Activated CD4-positive, alpha-beta memory T cell treated with anti-CD3 and anti-CD28 coated beads, Interleukin-2, amount 10 ng/mL, durations not matched to agents 7 days and 5 days (primary cell): ENCODE data around the gene AMOTL2. TPM values are rescaled to one million over a fixed set of nuclear protein-coding genes. Genes with fewer than 3 reads are reported as not detected.

ENCODE experiments used
- CTCF ChIA-PET: fragments of 350-600 bp; sonication (Branson Sonifier 250); formaldehyde crosslinking; loops from one replicate; lab custom pipeline; 2021; ENCODE audit warnings: antibody characterized with exemption, inconsistent platforms; lab: Charles Lee
- POLR2A ChIA-PET: fragments of 350-600 bp; sonication (Branson Sonifier 250); formaldehyde crosslinking; loops from one replicate; lab custom pipeline; 2021; ENCODE audit warnings: antibody characterized with exemption; lab: Charles Lee
- DNase-seq: peaks from one replicate; pipeline ENCODE4 v3.0.0-alpha.2; 2020
- H3K27ac Mint-ChIP-seq: one replicate; pipeline ENCODE4 v1.8.0; 2021; ENCODE audit warnings: mild to moderate bottlenecking, mixed read lengths
- H3K27me3 Mint-ChIP-seq: one replicate; pipeline ENCODE4 v1.8.0; 2021; ENCODE audit warnings: mixed read lengths
- H3K36me3 Mint-ChIP-seq: one replicate; pipeline ENCODE4 v1.8.0; 2021; ENCODE audit warnings: low read depth, mixed read lengths
- H3K4me1 Mint-ChIP-seq: one replicate; pipeline ENCODE4 v1.8.0; 2021; ENCODE audit warnings: mixed read lengths
- H3K4me3 Mint-ChIP-seq: one replicate; pipeline ENCODE4 v1.8.0; 2021; ENCODE audit warnings: mild to moderate bottlenecking, mixed read lengths
- H3K9me3 Mint-ChIP-seq: one replicate; pipeline ENCODE4 v1.8.0; 2021; ENCODE audit warnings: mixed read lengths
- total RNA-seq, 2 experiments: library from RNA; stranded (reverse); gene quantifications; one replicate each; pipeline ENCODE4 v1.2.3, GENCODE V29; 2021

The AMOTL2 gene
- total RNA-seq, 2 experiments from 2014 or later: not detected

DNA sequence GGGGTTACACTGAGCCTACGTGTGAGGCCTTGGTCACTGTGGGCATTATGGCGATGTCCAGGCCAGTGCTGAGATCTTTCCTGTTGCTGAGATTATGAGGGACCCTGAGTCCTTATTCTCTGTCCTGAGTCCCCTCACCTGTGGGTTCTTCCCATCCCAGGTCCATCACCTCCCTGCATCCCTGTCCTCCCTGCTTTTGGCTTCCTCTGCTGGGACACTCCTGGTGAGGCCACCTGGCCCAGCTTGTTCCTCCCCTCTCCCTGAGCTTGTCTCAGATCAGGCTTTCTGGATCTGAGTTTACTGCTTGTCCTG, 36.1 kb downstream of the AMOTL2 start:
- Mint-ChIP-seq H3K27me3 (peaks cover 2% of the 10 kb centered on the region), H3K9me3 (no peaks in the 10 kb centered on the region), H3K27ac (no peak overlapping the region), H3K4me1 (no peaks in the 10 kb centered on the region), H3K36me3 (no peaks in the 10 kb centered on the region), H3K4me3 (no peak overlapping the region)
- no peak for DNase-seq
- ChIA-PET CTCF (no interaction called here), POLR2A (no interaction called here)

GRCh38 chr3:134337511-134338200, 36.6 kb downstream of the AMOTL2 start:
- ChIA-PET POLR2A (no interaction called here), CTCF (no interaction called here)
- DNase-seq: no peak
- Mint-ChIP-seq H3K27ac (no peak overlapping the region), H3K36me3 (no peaks in the 10 kb centered on the region), H3K27me3 (peaks cover 2% of the 10 kb centered on the region), H3K4me3 (no peak overlapping the region), H3K4me1 (no peaks in the 10 kb centered on the region), H3K9me3 (no peaks in the 10 kb centered on the region)

GRCh38 chr3:134337071-134337482, 37.2 kb downstream of the AMOTL2 start:
- H3K9me3 Mint-ChIP-seq: no peaks in the 10 kb centered on the region
- H3K27ac Mint-ChIP-seq: no peak overlapping the region
- no peaks in the 10 kb centered on the region for H3K4me1 Mint-ChIP-seq
- peaks cover 2% of the 10 kb centered on the region for H3K27me3 Mint-ChIP-seq
- no peak overlapping the region for H3K4me3 Mint-ChIP-seq
- H3K36me3 Mint-ChIP-seq: no peaks in the 10 kb centered on the region
- no peak for DNase-seq
- POLR2A ChIA-PET: no interaction called here
- CTCF ChIA-PET: no interaction called here

- Mint-ChIP-seq H3K4me1 (no peaks in the 10 kb centered on the region), H3K27ac (no peak overlapping the region), H3K27me3 (peaks cover 2% of the 10 kb centered on the region), H3K36me3 (no peaks in the 10 kb centered on the region), H3K4me3 (no peak overlapping the region), H3K9me3 (no peaks in the 10 kb centered on the region)
- POLR2A ChIA-PET: no interaction called here
- DNase-seq: no peak
- CTCF ChIA-PET: no interaction called here
These were observed 37.7 kb downstream of the AMOTL2 start for GRCh38 chr3:134336587-134336986.

DNA sequence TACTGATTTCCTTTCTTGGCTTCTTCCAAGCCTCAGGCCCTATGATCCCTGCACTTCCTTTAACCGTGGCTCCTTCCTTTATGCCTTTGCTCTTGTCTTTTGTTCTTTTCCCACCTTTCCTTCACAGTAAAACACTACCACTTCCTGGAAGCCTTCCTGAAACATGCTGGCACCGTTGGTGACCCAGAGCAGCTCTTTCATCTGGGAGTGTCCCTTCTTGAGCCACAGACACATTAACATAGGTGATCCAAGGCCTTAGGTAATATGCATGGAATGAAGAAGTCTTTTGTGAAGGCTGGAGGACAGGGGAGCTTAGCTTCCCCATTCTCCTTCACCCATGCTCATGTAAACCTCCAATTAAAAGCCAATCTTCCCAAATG, 39.4 kb downstream of the AMOTL2 start:
- peaks cover 2% of the 10 kb centered on the region for H3K27me3 Mint-ChIP-seq
- ChIA-PET POLR2A (no interaction called here), CTCF (no interaction called here)

GRCh38 chr3:134334231-134334900, 39.9 kb downstream of the AMOTL2 start:
- Mint-ChIP-seq H3K36me3 (no peaks in the 10 kb centered on the region), H3K9me3 (no peaks in the 10 kb centered on the region), H3K4me1 (no peaks in the 10 kb centered on the region), H3K27me3 (peaks cover 2% of the 10 kb centered on the region), H3K27ac (no peak overlapping the region), H3K4me3 (no peak overlapping the region)
- ChIA-PET POLR2A (no interaction called here), CTCF (no interaction called here)
- DNase-seq: no peak

More for the DNA sequence above, 39.4 kb downstream of the AMOTL2 start:
- Mint-ChIP-seq H3K4me3 (no peak overlapping the region), H3K36me3 (no peaks in the 10 kb centered on the region), H3K4me1 (no peaks in the 10 kb centered on the region), H3K27ac (no peak overlapping the region), H3K9me3 (no peaks in the 10 kb centered on the region)
- no peak for DNase-seq

GRCh38 chr3:134333522-134334181, 40.6 kb downstream of the AMOTL2 start:
- Mint-ChIP-seq H3K4me3 (no peak overlapping the region), H3K9me3 (no peaks in the 10 kb centered on the region), H3K27me3 (peaks cover 2% of the 10 kb centered on the region), H3K36me3 (no peaks in the 10 kb centered on the region), H3K27ac (no peak overlapping the region), H3K4me1 (no peaks in the 10 kb centered on the region)
- DNase-seq: no peak
- ChIA-PET POLR2A (no interaction called here), CTCF (no interaction called here)

GRCh38 chr3:134332344-134332743, 41.9 kb downstream of the AMOTL2 start:
- POLR2A ChIA-PET: no interaction called here
- no peak for DNase-seq
- Mint-ChIP-seq H3K27me3 (peaks cover 2% of the 10 kb centered on the region), H3K36me3 (no peaks in the 10 kb centered on the region), H3K9me3 (no peaks in the 10 kb centered on the region), H3K4me3 (no peak overlapping the region), H3K4me1 (no peaks in the 10 kb centered on the region), H3K27ac (no peak overlapping the region)
- CTCF ChIA-PET: no interaction called here

DNA sequence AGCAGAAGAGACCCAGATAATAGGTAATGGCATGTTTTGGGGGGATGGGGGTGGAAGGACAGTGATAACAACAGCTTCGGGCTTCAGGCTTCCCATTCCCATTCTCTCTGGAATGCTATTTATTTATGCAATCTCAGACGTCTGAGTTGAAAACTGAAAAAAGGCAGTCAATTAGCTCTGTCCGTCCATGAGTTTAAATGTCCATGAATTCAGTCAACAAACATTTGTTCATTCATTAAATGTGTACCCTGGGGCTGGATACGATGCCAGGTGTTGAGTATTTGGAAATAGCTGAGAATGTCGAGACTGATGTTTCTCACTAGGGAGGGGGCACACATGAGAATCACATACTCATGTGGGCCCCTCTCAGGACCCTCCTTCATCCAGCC, 42.4 kb downstream of the AMOTL2 start:
- DNase-seq: no peak
- no peak overlapping the region for H3K4me3 Mint-ChIP-seq
- no peaks in the 10 kb centered on the region for H3K9me3 Mint-ChIP-seq
- ChIA-PET POLR2A (no interaction called here), CTCF (no interaction called here)
- no peaks in the 10 kb centered on the region for H3K36me3 Mint-ChIP-seq
- no peaks in the 10 kb centered on the region for H3K4me1 Mint-ChIP-seq
- H3K27me3 Mint-ChIP-seq: peaks cover 2% of the 10 kb centered on the region
- no peak overlapping the region for H3K27ac Mint-ChIP-seq

DNA sequence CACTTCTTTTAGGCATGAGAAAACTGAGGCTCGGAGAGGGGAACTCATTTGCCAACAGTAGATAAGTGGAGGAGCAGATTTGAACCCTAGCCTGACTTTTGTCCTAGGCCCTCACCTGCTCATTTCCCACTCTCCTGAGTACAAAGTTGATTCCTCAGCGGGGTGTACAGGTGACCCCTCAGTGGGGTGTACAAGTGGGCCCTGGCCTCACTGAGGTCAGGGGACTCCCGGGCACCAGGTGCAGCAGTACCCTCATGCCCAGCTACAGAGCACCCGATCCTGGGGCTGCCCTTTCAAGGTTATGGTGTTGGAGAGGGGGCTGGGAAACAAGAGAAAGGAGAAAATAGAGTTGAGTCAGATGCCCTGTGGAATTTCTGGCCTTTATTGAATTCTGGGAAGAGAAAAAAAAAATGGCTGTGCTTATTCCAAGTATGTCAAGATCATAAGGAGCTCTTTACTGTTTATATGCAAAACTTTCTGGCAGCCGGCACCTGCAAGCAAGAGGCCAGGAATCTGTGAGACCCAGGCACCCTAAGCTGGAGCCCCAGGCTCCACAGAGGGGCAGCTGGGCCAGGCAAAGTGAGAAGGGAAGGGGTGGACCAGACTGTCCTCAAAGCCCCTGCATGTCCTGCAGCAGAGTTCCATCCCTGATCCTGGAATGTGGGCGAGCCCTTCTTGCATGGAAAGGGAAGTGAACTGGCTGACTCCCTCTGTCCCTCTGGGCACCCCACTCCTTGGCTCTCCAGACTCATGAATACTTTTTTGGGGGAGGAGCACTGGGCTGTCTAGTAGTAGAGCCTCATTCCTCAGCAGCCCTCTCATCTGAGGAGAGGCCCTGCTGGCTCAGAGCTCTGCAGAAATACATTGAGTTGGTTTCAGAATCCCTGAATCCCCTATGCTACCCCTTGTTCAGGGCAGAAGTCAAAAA, 43.1 kb downstream of the AMOTL2 start:
- Mint-ChIP-seq H3K27me3 (peaks cover 2% of the 10 kb centered on the region), H3K4me1 (no peaks in the 10 kb centered on the region), H3K36me3 (no peaks in the 10 kb centered on the region), H3K27ac (no peak overlapping the region), H3K4me3 (no peak overlapping the region), H3K9me3 (no peaks in the 10 kb centered on the region)
- ChIA-PET CTCF (interaction anchor here (0.6 kb wide), 1 partner anchor 429 kb away, joined by 4 read pairs; no protein-coding TSS in a partner anchor), POLR2A (no interaction called here)
- DNase-seq: no peak

DNA sequence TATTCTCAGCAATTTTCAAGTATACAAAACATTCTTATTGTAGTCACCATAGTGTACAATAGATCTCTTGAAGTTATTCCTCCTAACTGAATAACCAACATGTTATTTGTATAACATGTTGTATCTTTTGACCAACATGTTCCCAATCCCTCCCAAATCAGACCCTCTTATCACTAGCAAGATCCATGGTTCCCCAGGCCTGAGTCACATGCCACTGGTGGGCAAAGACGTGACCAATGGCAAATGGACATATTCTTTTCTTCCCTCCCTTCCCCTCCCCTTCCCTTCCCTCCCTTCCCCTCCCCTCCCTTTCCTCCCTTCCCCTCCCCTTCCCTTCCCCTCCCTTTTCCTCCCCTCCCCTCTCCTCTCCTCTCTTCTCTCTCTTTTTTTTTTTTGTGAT, 45.4 kb downstream of the AMOTL2 start:
- H3K27ac Mint-ChIP-seq: no peak overlapping the region
- ChIA-PET CTCF (no interaction called here), POLR2A (no interaction called here)
- peaks cover 7% of the 10 kb centered on the region for H3K27me3 Mint-ChIP-seq
- no peaks in the 10 kb centered on the region for H3K36me3 Mint-ChIP-seq
- no peaks in the 10 kb centered on the region for H3K9me3 Mint-ChIP-seq
- no peak overlapping the region for H3K4me3 Mint-ChIP-seq
- no peaks in the 10 kb centered on the region for H3K4me1 Mint-ChIP-seq
- no peak for DNase-seq

DNA sequence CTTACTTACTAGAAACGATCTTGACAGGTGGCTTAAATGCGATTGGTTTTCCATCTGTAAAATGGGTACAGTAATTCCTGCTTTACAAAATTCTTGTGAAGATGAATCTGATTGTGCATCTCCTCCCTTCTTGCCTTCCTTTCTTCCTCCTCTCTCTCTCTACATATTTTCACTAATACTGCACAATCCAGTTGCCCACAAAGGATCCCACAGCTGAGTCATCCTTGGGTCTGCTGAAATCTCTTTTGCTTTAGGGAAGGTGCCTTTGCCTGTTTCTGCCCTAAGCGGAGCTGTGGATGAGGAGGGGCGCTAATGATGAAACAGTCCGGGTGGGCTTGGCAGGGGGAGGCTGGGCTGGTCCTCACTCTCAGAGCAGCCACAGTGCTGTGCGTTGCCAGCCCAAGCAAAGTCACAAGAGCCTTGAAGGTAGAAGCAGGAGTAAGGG, 46.1 kb downstream of the AMOTL2 start:
- CTCF ChIA-PET: interaction anchor here (0.6 kb wide), 1 partner anchor 10 kb away, joined by 3 read pairs; no protein-coding TSS in a partner anchor
- Mint-ChIP-seq H3K27me3 (peaks cover 5% of the 10 kb centered on the region), H3K9me3 (no peaks in the 10 kb centered on the region), H3K4me3 (no peak overlapping the region), H3K36me3 (no peaks in the 10 kb centered on the region), H3K27ac (no peak overlapping the region), H3K4me1 (no peaks in the 10 kb centered on the region)
- no peak for DNase-seq
- POLR2A ChIA-PET: no interaction called here

- Mint-ChIP-seq H3K27ac (no peak overlapping the region), H3K27me3 (peaks cover 9% of the 10 kb centered on the region), H3K4me1 (no peaks in the 10 kb centered on the region), H3K36me3 (no peaks in the 10 kb centered on the region), H3K9me3 (no peaks in the 10 kb centered on the region), H3K4me3 (no peak overlapping the region)
- CTCF ChIA-PET: no interaction called here
- no peak for DNase-seq
- POLR2A ChIA-PET: no interaction called here
These were observed 46.7 kb downstream of the AMOTL2 start for GRCh38 chr3:134327594-134327975.
